Thoracic aorta (tissue), 2 donors: ENCODE results near the gene SPEM3. TPM values are rescaled to one million over a fixed set of nuclear protein-coding genes. Genes with fewer than 3 reads are reported as not detected.

Experiments used
- ATAC-seq: fragments of 150-250 bp; one replicate; pipeline ENCODE4 v1.8.0; 2017; ENCODE audit warnings: low read depth; ENCODE audit not compliant: insufficient number of reproducible peaks, low FRiP score
- DNase-seq: peaks from one replicate; pipeline ENCODE4 v3.0.0-alpha.2; 2020; ENCODE audit warnings: low spot score
- H3K27ac ChIP-seq, 2 donors: fragments of 200-600 bp; sonication (generic); 1 replicate in 1 of 2; 2 replicates in 1 of 2; pipeline ENCODE4 v1.5.1; 2016; ENCODE audit warnings: mild to moderate bottlenecking in 2 of 2, moderate library complexity in 2 of 2
- H3K27me3 ChIP-seq: fragments of 200-600 bp; sonication (generic); replicated peaks from 2 replicates; pipeline ENCODE4 v1.6.0; 2016; ENCODE audit warnings: mild to moderate bottlenecking; ENCODE audit not compliant: insufficient read depth
- H3K36me3 ChIP-seq: fragments of 200-600 bp; sonication (generic); one replicate; pipeline ENCODE4 v1.5.1; 2016
- H3K4me1 ChIP-seq, 2 donors: fragments of 200-600 bp; sonication (generic); 1 replicate in 1 of 2; 2 replicates in 1 of 2; pipeline versions ENCODE4 v1.5.1 to v1.6.0; 2016; ENCODE audit warnings: low read depth in 2 of 2, mild to moderate bottlenecking in 1 of 2; ENCODE audit not compliant: control insufficient read depth in 1 of 2
- H3K4me3 ChIP-seq: fragments of 200-600 bp; sonication (generic); 2 replicates; pipeline ENCODE4 v1.5.1; 2016; ENCODE audit warnings: mild to moderate bottlenecking
- H3K9me3 ChIP-seq: fragments of 200-600 bp; sonication (generic); 2 replicates; pipeline ENCODE4 v1.5.1; 2016
- CTCF ChIP-seq: fragments of 200-600 bp; sonication (generic); IDR thresholded peaks from one replicate; pipeline ENCODE4 v1.5.1; 2019; ENCODE audit warnings: antibody characterized with exemption
- total RNA-seq, 2 donors: library from RNA; depleted of rRNA; stranded (reverse); fragments of >200 nt; gene quantifications; one replicate each; pipeline versions ENCODE4 v1.1.0 to v1.2.3, GENCODE V29; 2016

The SPEM3 gene
- total RNA-seq, 2 donors from 2014 or later: not detected

- no peak for DNase-seq
- Histone ChIP-seq H3K27me3 (no peaks in the 10 kb centered on the region), H3K27ac (no peak overlapping the region), H3K36me3 (no peaks in the 10 kb centered on the region), H3K4me3 (no peak overlapping the region), H3K9me3 (no peaks in the 10 kb centered on the region), H3K4me1 (peaks cover 0 to 5% of the 10 kb centered on the region in 2 donors)
- no peak for ATAC-seq
- TF ChIP-seq CTCF: no peak
Observed at GRCh38 chr17:7410634-7411426, 17.8 kb upstream of the SPEM3 start.

GRCh38 chr17:7411427-7411750 is 17.3 kb upstream of the SPEM3 start:
- Histone ChIP-seq H3K27ac (no peak overlapping the region), H3K9me3 (no peaks in the 10 kb centered on the region), H3K4me3 (no peak overlapping the region), H3K27me3 (no peaks in the 10 kb centered on the region), H3K4me1 (no peaks in the 10 kb centered on the region), H3K36me3 (no peaks in the 10 kb centered on the region)
- ATAC-seq (no peak), DNase-seq (no peak)
- no peak for TF ChIP-seq CTCF

- no peak for TF ChIP-seq CTCF
Observed at GRCh38 chr17:7413346-7413985, 15.2 kb upstream of the SPEM3 start.

GRCh38 chr17:7414837-7415236 is 13.8 kb upstream of the SPEM3 start:
- H3K4me3 ChIP-seq: no peak overlapping the region

More at GRCh38 chr17:7413346-7413985, 15.2 kb upstream of the SPEM3 start:
- H3K27ac ChIP-seq: no peak overlapping the region
- H3K27me3 ChIP-seq: no peaks in the 10 kb centered on the region
- H3K36me3 ChIP-seq: no peaks in the 10 kb centered on the region
- H3K4me1 ChIP-seq: no peaks in the 10 kb centered on the region
- H3K4me3 ChIP-seq: no peak overlapping the region
- no peak for DNase-seq
- no peak for ATAC-seq
- H3K9me3 ChIP-seq: no peaks in the 10 kb centered on the region

More at GRCh38 chr17:7414837-7415236, 13.8 kb upstream of the SPEM3 start:
- no peaks in the 10 kb centered on the region for H3K27me3 ChIP-seq
- H3K4me1 ChIP-seq: no peaks in the 10 kb centered on the region
- no peak for TF ChIP-seq CTCF
- H3K27ac ChIP-seq: no peak overlapping the region
- no peak for ATAC-seq
- no peaks in the 10 kb centered on the region for H3K9me3 ChIP-seq
- DNase-seq: no peak
- H3K36me3 ChIP-seq: no peaks in the 10 kb centered on the region
